HG03520 (cell line): ENCODE data around the gene RABGAP1L.
A peak's percentile ranks its signal among the peaks of the same experiment; 100 is the strongest.
"Not testable (repeated sequence)": the region's sequence is repeated elsewhere in the genome, so short reads cannot be mapped to it uniquely, and the experiment has no call there.

ENCODE experiments used
- ATAC-seq: cut with Tn5 transposase; IDR thresholded peaks from one replicate; pipeline ENCODE4 v1.9.1; 2021; ENCODE audit warnings: mild to moderate bottlenecking, moderate library complexity; ENCODE audit not compliant: unreplicated experiment

The RABGAP1L gene

DNA sequence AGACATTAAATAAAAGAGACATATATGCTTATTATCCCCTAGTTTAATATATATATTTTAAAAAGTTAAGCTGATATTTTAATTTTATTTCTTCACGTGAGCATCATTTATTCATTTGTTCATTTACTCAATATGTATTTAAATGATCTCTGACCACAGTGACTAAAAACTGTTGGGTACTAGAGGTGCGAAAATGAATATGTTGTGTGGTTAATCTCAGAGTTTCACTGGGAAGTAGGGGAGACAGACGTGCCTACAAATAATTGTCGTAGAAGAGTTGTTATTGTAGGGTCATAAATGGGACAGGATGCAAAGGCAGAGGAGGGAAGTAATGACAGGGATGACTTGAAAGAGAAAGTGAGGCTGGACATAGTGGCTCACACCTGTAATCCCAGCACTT, 627.4 kb downstream of the RABGAP1L start:
- peak; percentile 67 for ATAC-seq

GRCh38 chr1:174788981-174789380, 629.7 kb downstream of the RABGAP1L start:
- ATAC-seq = no peak

DNA sequence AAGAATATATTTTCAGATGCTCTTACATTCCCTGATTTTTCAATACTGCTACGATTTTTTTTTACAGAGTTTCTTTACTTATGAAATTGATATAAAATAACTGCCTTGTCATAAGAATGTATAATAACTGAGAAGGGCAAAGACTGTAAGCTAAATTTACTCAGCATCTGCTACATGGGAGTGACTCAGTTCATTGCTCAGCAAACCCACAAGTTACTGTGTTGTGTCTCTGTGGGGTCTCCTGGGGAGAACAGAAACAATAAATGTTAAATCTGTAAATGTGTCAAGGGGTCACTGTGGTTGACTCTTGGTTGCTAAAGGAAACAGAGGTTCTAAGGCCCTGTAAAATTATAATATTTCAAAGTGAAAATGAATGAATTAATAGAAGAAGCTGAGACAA, 630.1 kb downstream of the RABGAP1L start:
- peak; percentile 57 for ATAC-seq

- no peak for ATAC-seq
Observed at GRCh38 chr1:174791863-174792262, 632.5 kb downstream of the RABGAP1L start.

- ATAC-seq = no peak
Observed at GRCh38 chr1:174794861-174795260, 635.5 kb downstream of the RABGAP1L start.

DNA sequence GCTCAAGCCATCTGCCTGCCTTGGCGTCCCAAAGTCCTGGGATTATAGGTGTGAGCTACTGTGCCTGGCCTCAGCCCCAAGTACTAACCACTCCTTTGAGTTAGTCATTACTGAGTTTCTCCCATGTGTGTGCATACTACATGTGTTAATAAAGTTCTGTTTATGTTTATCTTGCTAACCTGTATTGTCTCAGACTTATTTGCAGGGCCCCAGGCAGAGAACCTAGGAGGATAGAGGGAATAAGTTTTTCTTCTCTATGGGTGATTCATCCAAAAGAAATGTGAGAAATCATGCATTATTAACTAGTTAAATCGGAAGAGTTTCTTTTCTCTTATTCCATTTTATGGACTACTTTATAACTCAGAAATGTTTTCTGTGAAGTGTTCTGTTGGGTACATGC, 636.5 kb downstream of the RABGAP1L start:
- ATAC-seq = no peak

- ATAC-seq = no peak
Observed at GRCh38 chr1:174797398-174797797, 638.1 kb downstream of the RABGAP1L start.

GRCh38 chr1:174799136-174799479, 639.8 kb downstream of the RABGAP1L start:
- peak; percentile 31 for ATAC-seq

DNA sequence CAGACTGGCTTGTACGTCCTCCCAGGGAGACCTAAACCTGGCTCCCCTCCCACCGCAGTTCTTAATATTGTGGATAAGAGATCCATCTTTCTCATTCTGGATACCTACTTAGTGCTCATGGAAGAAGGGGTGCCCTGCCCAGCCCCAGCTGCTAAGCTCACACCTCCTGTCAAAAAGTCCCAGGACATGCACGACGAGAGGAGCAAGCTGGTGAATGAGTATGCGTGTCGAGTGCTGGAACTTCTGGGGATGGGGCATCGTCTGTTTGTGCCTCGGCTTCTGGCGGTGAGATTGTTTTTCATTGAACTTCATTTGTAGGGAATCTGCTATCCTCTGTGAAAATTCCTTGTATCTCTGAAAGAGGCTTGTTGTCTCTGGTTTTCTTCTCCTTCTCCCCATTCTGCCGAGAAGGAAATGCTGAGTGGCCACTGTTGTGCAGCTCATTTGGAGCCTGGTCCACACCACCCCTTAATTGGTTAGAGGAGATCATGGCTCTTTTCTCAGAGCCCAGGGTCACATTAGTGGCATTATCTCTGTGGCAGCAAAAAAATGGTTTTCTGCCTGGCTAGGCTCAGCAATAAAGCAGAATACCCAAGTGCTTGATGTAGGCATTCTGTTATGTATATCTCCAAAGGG, 641.0 kb downstream of the RABGAP1L start:
- no peak for ATAC-seq

- no peak for ATAC-seq
Observed at GRCh38 chr1:174800876-174801275, 641.6 kb downstream of the RABGAP1L start.

DNA sequence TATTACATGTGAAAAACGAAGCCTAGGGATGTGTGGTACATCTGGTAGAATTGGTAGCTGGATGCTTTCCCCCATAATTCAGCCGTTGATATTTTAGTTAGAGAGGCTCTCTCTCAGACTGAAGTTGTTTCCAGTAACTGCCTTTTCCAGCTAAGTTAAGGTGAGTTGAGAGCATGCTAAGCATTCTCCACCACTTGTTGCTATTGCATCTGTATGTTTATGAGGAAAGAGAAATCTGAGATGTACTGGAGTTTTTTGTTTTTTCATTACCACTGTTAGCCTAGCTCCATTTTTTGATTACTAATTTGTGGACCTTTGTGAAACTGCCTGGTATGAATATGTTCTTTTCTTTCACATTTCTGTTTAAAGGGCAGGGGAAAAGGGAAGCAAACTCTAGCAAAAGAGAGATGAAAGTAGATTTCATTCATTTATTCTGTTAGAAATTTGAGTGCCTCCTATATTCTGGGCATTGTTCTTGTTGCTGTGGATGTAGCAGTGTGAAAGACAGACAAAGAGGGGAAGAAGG, 650.5 kb downstream of the RABGAP1L start:
- no peak for ATAC-seq

DNA sequence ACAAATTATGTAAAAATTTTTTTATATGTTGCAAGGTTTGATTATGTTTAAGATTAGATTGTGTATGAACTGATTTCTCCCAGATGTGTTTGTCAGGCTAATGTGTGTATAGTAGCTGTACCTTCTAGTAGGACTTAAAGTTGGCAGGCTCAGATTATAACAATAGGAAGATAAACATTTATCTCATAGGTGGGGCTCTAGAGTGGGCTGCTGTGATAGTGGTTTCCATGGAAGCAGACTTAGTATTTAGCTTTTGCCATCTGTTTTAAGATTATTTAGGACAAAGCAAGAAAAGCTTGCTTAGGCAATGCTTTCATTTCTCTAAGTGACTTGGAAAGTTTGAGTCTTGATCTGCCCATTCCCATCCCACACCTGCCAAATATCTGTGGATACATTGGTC, 652.7 kb downstream of the RABGAP1L start:
- ATAC-seq = no peak

DNA sequence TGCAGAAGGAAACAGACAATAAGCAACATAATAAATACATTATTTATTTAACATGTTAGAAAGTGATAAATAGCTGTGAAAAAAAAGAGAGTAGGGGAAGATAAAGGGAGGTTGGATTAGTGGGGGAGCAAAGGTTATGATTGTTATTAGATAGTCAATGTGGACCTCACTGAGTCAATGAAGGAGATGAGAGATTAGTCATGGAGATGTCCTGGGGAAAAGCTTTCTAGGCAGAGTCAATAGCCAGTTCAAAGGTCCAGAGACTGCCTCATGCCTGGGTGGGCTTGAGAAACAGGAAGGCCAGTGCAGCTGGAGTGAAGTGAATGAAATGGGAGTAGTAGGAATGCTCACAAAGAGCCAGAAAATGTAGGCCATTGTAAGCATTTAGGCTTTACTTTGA, 653.3 kb downstream of the RABGAP1L start:
- ATAC-seq = no peak

DNA sequence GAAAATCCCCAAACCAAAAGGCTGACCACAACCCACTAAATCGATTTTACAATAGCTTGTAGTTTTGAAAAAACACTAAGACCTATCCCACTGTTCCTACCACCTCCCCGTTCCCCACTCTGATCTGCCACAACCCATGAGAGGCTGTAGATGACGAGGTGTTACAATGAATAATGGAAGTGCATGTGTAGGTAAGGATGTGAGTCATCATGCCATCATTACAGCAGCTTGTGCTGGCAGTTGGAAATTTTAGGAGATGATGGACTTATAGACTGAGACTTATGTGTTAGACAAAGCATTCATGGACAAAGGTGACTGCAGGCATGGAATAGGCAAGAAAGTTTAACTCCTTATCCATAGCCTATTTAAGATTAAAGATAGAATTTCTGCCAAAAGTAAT, 655.7 kb downstream of the RABGAP1L start:
- ATAC-seq = peak; percentile 46

GRCh38 chr1:174815474-174815908, 656.2 kb downstream of the RABGAP1L start:
- peak; percentile 45 for ATAC-seq

- ATAC-seq = not testable (repeated sequence)
Observed at GRCh38 chr1:174816621-174817020, 657.3 kb downstream of the RABGAP1L start.

DNA sequence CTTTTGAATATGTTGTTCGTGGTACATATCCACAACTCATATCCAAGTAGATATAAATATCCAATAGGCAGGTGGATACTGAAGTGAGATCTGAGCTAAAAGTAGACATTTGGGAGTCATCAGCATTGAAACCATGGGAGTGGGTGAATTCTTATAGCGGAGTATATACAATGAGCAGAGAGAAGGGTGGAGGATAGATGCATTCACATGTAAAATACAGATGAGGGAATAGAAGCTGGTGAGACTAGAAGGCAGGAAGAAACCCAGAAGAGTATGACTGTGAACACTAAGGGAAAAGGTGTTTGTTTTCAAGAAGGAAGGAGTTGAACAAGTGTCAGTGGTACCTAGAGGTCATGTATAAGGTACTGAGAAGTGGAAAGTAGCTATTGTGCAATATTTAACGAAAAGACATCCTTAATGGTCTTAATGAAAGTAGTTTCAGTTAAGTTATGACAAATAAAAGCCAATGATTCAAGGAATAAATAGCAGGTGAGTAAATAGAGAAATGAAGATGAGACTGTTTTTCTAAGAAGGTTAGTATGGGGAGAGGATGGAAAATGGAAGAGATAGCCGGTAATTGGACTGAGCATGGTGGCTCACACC, 658.8 kb downstream of the RABGAP1L start:
- ATAC-seq = no peak

DNA sequence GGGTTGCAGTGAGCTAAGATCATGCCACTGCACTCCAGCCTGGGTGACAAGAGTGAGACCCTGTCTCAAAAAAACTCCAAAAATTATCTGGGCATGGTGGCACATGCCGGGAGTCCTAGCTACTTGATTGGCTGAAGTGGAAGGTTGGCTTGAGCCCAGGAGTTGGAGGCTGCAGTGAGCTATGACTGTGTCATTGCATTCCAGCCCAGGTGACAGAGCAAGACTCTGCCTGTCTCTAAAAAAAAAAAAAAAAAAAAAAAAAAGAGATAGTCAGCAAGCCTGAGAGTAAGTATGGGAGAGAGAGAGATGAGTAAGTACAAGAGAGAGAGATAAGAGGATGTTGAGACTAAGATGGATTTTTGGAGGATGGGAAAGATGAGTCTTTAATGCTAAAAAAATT, 659.6 kb downstream of the RABGAP1L start:
- no peak for ATAC-seq

- ATAC-seq = no peak
Observed at GRCh38 chr1:174819596-174819995, 660.3 kb downstream of the RABGAP1L start.

- ATAC-seq = no peak
Observed at GRCh38 chr1:174825127-174825526, 665.8 kb downstream of the RABGAP1L start.

DNA sequence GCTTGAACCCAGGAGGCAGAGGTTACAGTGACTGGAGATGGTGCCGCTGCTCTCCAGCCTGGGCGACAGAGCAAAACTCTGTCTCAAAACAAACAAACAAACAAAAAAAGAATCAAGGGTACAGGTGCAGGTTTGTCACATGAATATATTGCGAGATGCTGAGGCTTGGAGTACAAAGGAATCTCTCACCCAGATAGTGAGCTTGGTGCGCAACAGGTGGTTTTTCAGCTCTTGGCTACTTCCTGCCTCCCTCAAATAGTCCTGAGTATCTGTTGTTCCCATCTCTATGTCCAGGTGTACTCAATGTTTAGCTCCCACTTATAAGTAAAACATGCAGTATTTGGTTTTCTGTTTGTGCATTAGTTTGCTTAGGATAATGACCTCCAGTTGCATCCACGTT, 666.5 kb downstream of the RABGAP1L start:
- ATAC-seq = no peak

GRCh38 chr1:174828264-174828663, 668.9 kb downstream of the RABGAP1L start:
- ATAC-seq = no peak

GRCh38 chr1:174829990-174830389, 670.7 kb downstream of the RABGAP1L start:
- no peak for ATAC-seq
